Measurements from ENCODE around the gene RASEF. TPM values are rescaled to one million over a fixed set of nuclear protein-coding genes. Genes with fewer than 3 reads are reported as not detected.

RASEF gene
- total and polyA plus RNA-seq, 2 donors (not counting 1 experiment from before 2014, with no cell fraction given): not detected

DNA sequence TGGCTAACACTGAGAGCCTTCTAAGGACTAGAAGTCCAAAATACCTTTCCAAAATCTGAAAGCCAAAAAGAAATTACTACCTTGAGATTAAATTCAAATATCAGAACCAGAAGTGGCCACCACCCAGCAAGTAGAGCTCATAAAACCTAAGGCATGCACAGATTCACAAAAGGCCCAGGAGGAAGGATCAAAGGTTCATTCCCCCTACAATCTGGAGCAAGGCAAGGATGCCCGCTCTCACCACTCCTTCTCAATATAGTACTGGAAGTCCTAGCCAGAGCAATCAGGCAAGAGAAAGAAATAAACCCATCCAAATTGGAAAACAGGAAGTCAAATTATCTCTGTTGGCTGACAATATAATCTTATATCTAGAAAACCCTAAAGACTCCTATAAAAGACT lies 6.0 kb downstream of the RASEF start:
- no peaks in the 10 kb centered on the region for H3K36me3 ChIP-seq (replicated peaks in 1 of 2; ENCODE audit: control extremely low read depth in 1 of 2, control insufficient read depth in 1 of 2, extremely low read depth in 1 of 2, insufficient read depth in 2 of 2, low read length in 1 of 2)
- no peaks in the 10 kb centered on the region for H4K20me1 ChIP-seq (ENCODE audit: control insufficient read depth, insufficient read depth, low read length, poor library complexity, severe bottlenecking)
- H3K4me1 Mint-ChIP-seq: no peaks in the 10 kb centered on the region
- no peaks in the 10 kb centered on the region for H3K79me2 ChIP-seq (ENCODE audit: control insufficient read depth, insufficient read depth, low read length)
- ChIA-PET POLR2A (no interaction called here), CTCF (no interaction called here)
- DNase-seq (no peak), ATAC-seq (ENCODE audit: low read depth) (no peak)
- no peak for TF ChIP-seq EZH2 (IDR thresholded peaks at IDR 0.05; ENCODE audit: borderline replicate concordance, insufficient read depth, low read depth, low read length, poor library complexity, severe bottlenecking)
- TF ChIP-seq, protein P1, sequence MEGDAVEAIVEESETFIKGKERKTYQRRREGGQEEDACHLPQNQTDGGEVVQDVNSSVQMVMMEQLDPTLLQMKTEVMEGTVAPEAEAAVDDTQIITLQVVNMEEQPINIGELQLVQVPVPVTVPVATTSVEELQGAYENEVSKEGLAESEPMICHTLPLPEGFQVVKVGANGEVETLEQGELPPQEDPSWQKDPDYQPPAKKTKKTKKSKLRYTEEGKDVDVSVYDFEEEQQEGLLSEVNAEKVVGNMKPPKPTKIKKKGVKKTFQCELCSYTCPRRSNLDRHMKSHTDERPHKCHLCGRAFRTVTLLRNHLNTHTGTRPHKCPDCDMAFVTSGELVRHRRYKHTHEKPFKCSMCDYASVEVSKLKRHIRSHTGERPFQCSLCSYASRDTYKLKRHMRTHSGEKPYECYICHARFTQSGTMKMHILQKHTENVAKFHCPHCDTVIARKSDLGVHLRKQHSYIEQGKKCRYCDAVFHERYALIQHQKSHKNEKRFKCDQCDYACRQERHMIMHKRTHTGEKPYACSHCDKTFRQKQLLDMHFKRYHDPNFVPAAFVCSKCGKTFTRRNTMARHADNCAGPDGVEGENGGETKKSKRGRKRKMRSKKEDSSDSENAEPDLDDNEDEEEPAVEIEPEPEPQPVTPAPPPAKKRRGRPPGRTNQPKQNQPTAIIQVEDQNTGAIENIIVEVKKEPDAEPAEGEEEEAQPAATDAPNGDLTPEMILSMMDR (IDR thresholded peaks at IDR 0.05): no peak
- no peak overlapping the region for H3K4me2 ChIP-seq (replicated peaks; ENCODE audit: low read depth, low read length, poor library complexity, severe bottlenecking)
- no peak overlapping the region for H2AFZ ChIP-seq (ENCODE audit: insufficient read depth, low read depth, low read length, poor library complexity, severe bottlenecking)
- no peaks in the 10 kb centered on the region for H3K4me1 ChIP-seq (ENCODE audit: control insufficient read depth in 2 of 2, insufficient read depth in 2 of 2, low read length in 2 of 2)
- WGBS (ENCODE audit: insufficient coverage): no CpG with 5 or more reads among the region's 1 CpG
- no peak overlapping the region for H3K9ac ChIP-seq (ENCODE audit: low read length)
- H3K27me3 ChIP-seq (replicated peaks in 1 of 4; ENCODE audit: control extremely low read depth in 1 of 4, control insufficient read depth in 3 of 4, insufficient read depth in 4 of 4, low read length in 3 of 4): peaks cover 0 to 9% (median 2%) of the 10 kb centered on the region in 4 experiments
- peaks cover 27% of the 10 kb centered on the region for H3K27me3 Mint-ChIP-seq
- intact Hi-C loops (cut with micrococcal nuclease): no loop called here
- H3K9me3 Mint-ChIP-seq (ENCODE audit: insufficient read depth): no peaks in the 10 kb centered on the region
- no peak overlapping the region for H3K4me3 ChIP-seq (ENCODE audit: control extremely low read depth in 1 of 5, extremely low read depth in 1 of 5, insufficient read depth in 1 of 5, low read depth in 2 of 5, low read length in 4 of 5)
- no peak overlapping the region for H3K27ac Mint-ChIP-seq
- H3K4me3 Mint-ChIP-seq: no peak overlapping the region
- H3K9me3 ChIP-seq (ENCODE audit: control extremely low read depth in 1 of 3, control insufficient read depth in 2 of 3, insufficient read depth in 1 of 3, low read length in 2 of 3): peaks cover 0 to 2% (median 0%) of the 10 kb centered on the region in 3 donors
- no peak overlapping the region for H3K27ac ChIP-seq (ENCODE audit: low read length in 2 of 2)

GRCh38 chr9:83056174-83056573 lies 6.8 kb downstream of the RASEF start:
- H3K27me3 ChIP-seq (replicated peaks in 1 of 4; ENCODE audit: control extremely low read depth in 1 of 4, control insufficient read depth in 3 of 4, insufficient read depth in 4 of 4, low read length in 3 of 4): peaks cover 0 to 9% (median 0%) of the 10 kb centered on the region in 4 experiments
- H3K4me2 ChIP-seq (replicated peaks; ENCODE audit: low read depth, low read length, poor library complexity, severe bottlenecking): no peak overlapping the region
- peaks cover 19% of the 10 kb centered on the region for H3K27me3 Mint-ChIP-seq
- no peaks in the 10 kb centered on the region for H3K4me1 ChIP-seq (ENCODE audit: control insufficient read depth in 2 of 2, insufficient read depth in 2 of 2, low read length in 2 of 2)
- no peaks in the 10 kb centered on the region for H3K9me3 ChIP-seq (ENCODE audit: control extremely low read depth in 1 of 3, control insufficient read depth in 2 of 3, insufficient read depth in 1 of 3, low read length in 2 of 3)
- TF ChIP-seq EZH2 (IDR thresholded peaks at IDR 0.05; ENCODE audit: borderline replicate concordance, insufficient read depth, low read depth, low read length, poor library complexity, severe bottlenecking): no peak
- TF ChIP-seq, protein P1 (IDR thresholded peaks at IDR 0.05): no peak
- H3K4me3 ChIP-seq (ENCODE audit: control extremely low read depth in 1 of 5, extremely low read depth in 1 of 5, insufficient read depth in 1 of 5, low read depth in 2 of 5, low read length in 4 of 5): no peak overlapping the region
- H2AFZ ChIP-seq (ENCODE audit: insufficient read depth, low read depth, low read length, poor library complexity, severe bottlenecking): no peak overlapping the region
- no peak for DNase-seq
- ChIA-PET CTCF (no interaction called here), POLR2A (no interaction called here)
- H3K9ac ChIP-seq (ENCODE audit: low read length): no peak overlapping the region
- WGBS (ENCODE audit: insufficient coverage): no CpG with 5 or more reads among the region's 2 CpGs
- H3K27ac ChIP-seq (ENCODE audit: low read length in 2 of 2): no peak overlapping the region
- H3K79me2 ChIP-seq (ENCODE audit: control insufficient read depth, insufficient read depth, low read length): no peaks in the 10 kb centered on the region
- no peak for ATAC-seq (ENCODE audit: low read depth)
- intact Hi-C loops (cut with micrococcal nuclease): no loop called here
- no peaks in the 10 kb centered on the region for H3K4me1 Mint-ChIP-seq
- H3K9me3 Mint-ChIP-seq (ENCODE audit: insufficient read depth): no peaks in the 10 kb centered on the region
- H3K27ac Mint-ChIP-seq: no peak overlapping the region
- no peak overlapping the region for H3K4me3 Mint-ChIP-seq
- no peaks in the 10 kb centered on the region for H4K20me1 ChIP-seq (ENCODE audit: control insufficient read depth, insufficient read depth, low read length, poor library complexity, severe bottlenecking)
- H3K36me3 ChIP-seq (replicated peaks in 1 of 2; ENCODE audit: control extremely low read depth in 1 of 2, control insufficient read depth in 1 of 2, extremely low read depth in 1 of 2, insufficient read depth in 2 of 2, low read length in 1 of 2): no peaks in the 10 kb centered on the region
